CD14-positive monocyte (primary cell): Measurements from ENCODE around the gene CABP2. TPM values are rescaled to one million over a fixed set of nuclear protein-coding genes. Genes with fewer than 3 reads are reported as not detected.

Experiments
- DNase-seq, 3 donors: peaks; one replicate each; pipeline ENCODE4 v3.0.0-alpha.2; 2011 to 2022
- H2AFZ ChIP-seq: 2 replicates; pipeline ENCODE4 v1.6.0; 2012; ENCODE audit warnings: mild to moderate bottlenecking, low read depth, low read length, inconsistent platforms; ENCODE audit not compliant: insufficient read depth, poor library complexity, severe bottlenecking
- H3K27ac ChIP-seq, 2 donors: 1 replicate in 1 of 2; 2 replicates in 1 of 2; pipeline ENCODE4 v1.5.1; 2012 to 2013; ENCODE audit warnings: low read length in 2 of 2, control low read depth in 1 of 2, inconsistent platforms in 1 of 2, low read depth in 1 of 2, mild to moderate bottlenecking in 1 of 2
- H3K27me3 ChIP-seq, 2 donors: one replicate each; pipeline versions ENCODE4 v1.6.0 to v1.6.1; 2011 to 2013; ENCODE audit warnings: low read length in 2 of 2; ENCODE audit not compliant: control insufficient read depth in 2 of 2, insufficient read depth in 2 of 2
- H3K36me3 ChIP-seq, 2 donors: replicated peaks in 1 of 2; 1 replicate in 1 of 2; 2 replicates in 1 of 2; pipeline versions ENCODE4 v1.5.1 to v1.6.1; 2012 to 2013; ENCODE audit warnings: low read length in 2 of 2, control low read depth in 1 of 2, inconsistent platforms in 1 of 2, mild to moderate bottlenecking in 1 of 2; ENCODE audit not compliant: insufficient read depth in 2 of 2, control insufficient read depth in 1 of 2
- H3K4me1 ChIP-seq, 2 donors: 1 replicate in 1 of 2; 2 replicates in 1 of 2; pipeline versions ENCODE4 v1.5.1 to v1.6.1; 2012 to 2013; ENCODE audit warnings: low read length in 2 of 2, control low read depth in 1 of 2, inconsistent platforms in 1 of 2, mild to moderate bottlenecking in 1 of 2, moderate library complexity in 1 of 2; ENCODE audit not compliant: insufficient read depth in 2 of 2, control insufficient read depth in 1 of 2
- H3K4me2 ChIP-seq: replicated peaks from 2 replicates; pipeline ENCODE3; 2012; ENCODE audit warnings: low read length, moderate library complexity, mild to moderate bottlenecking; ENCODE audit not compliant: poor library complexity, severe bottlenecking; ENCODE audit errors: extremely low read depth
- H3K4me3 ChIP-seq, 3 experiments: fragments of 200-600 bp in 1 of 3; sonication (generic) in 1 of 3; replicated peaks in 1 of 3; 1 replicate in 2 of 3; 2 replicates in 1 of 3; pipeline ENCODE4 v1.5.1; 2011 to 2013; ENCODE audit warnings: low read length in 3 of 3, mild to moderate bottlenecking in 3 of 3, control low read depth in 2 of 3, low read depth in 2 of 3, inconsistent platforms in 1 of 3, moderate library complexity in 1 of 3
- H3K79me2 ChIP-seq: 2 replicates; pipeline ENCODE4 v1.6.0; 2012; ENCODE audit warnings: mild to moderate bottlenecking, control low read depth, inconsistent platforms, low read length, moderate library complexity; ENCODE audit not compliant: insufficient read depth
- H3K9ac ChIP-seq: 2 replicates; pipeline ENCODE4 v1.6.0; 2017; ENCODE audit warnings: low read length, mild to moderate bottlenecking; ENCODE audit not compliant: insufficient read depth, poor library complexity, severe bottlenecking
- H3K9me3 ChIP-seq, 2 donors: replicated peaks in 1 of 2; 1 replicate in 1 of 2; 2 replicates in 1 of 2; pipeline versions ENCODE4 v1.5.1 to v1.6.1; 2012 to 2013; ENCODE audit warnings: low read length in 2 of 2, control low read depth in 1 of 2; ENCODE audit not compliant: control insufficient read depth in 1 of 2, insufficient read depth in 1 of 2
- H4K20me1 ChIP-seq: 2 replicates; pipeline ENCODE4 v1.6.0; 2012; ENCODE audit warnings: mild to moderate bottlenecking, low read length, control low read depth, moderate library complexity; ENCODE audit not compliant: insufficient read depth
- H3K27ac Mint-ChIP-seq, 7 donors: one replicate each; pipeline ENCODE4 v1.8.0; 2020; ENCODE audit warnings: mild to moderate bottlenecking in 7 of 7, mixed read lengths in 7 of 7, moderate library complexity in 6 of 7, inconsistent platforms in 2 of 7
- H3K27me3 Mint-ChIP-seq, 3 donors: one replicate each; pipeline ENCODE4 v1.8.0; 2021 to 2022; ENCODE audit warnings: low read depth in 3 of 3, mild to moderate bottlenecking in 3 of 3, mixed read lengths in 3 of 3, moderate library complexity in 3 of 3, inconsistent platforms in 1 of 3
- H3K36me3 Mint-ChIP-seq, 2 donors: one replicate each; pipeline ENCODE4 v1.8.0; 2020; ENCODE audit warnings: mixed read lengths in 2 of 2, inconsistent platforms in 1 of 2, mild to moderate bottlenecking in 1 of 2
- H3K4me1 Mint-ChIP-seq: one replicate; pipeline ENCODE4 v1.8.0; 2020; ENCODE audit warnings: mild to moderate bottlenecking, mixed read lengths
- H3K4me3 Mint-ChIP-seq, 2 donors: one replicate each; pipeline ENCODE4 v1.8.0; 2020; ENCODE audit warnings: mild to moderate bottlenecking in 2 of 2, mixed read lengths in 2 of 2, moderate library complexity in 1 of 2
- H3K9me3 Mint-ChIP-seq, 7 donors: one replicate each; pipeline ENCODE4 v1.8.0; 2020 to 2022; ENCODE audit warnings: mixed read lengths in 7 of 7, mild to moderate bottlenecking in 6 of 7, moderate library complexity in 6 of 7, inconsistent platforms in 2 of 7
- WGBS: methylation state at CpG from one replicate; pipeline ENCODE4 v1.1.5; 2013; ENCODE audit warnings: missing lambda C conversion rate; ENCODE audit not compliant: insufficient coverage; 5-methylcytosine and 5-hydroxymethylcytosine counted together
- intact Hi-C, 2 donors: fragments of 100-400 bp; cut with micrococcal nuclease; formaldehyde crosslinking; loops; one replicate each; pipeline versions ENCODE4 v1.15.0 to v1.15.1; 2023
- polyA plus RNA-seq, 3 donors: library from polyadenylated mRNA; depleted of rRNA in 1 of 3; unstranded in 2 of 3; stranded (reverse) in 1 of 3; fragments of 300-500 nt in 2 of 3; fragments of >200 nt in 1 of 3; fragmentation: Illumina TruSeq in 2 of 3; gene quantifications; 1 replicate in 2 of 3; 2 replicates in 1 of 3; pipeline ENCODE4 v1.2.3, GENCODE V29; 2012 to 2021
- TF ChIP-seq, protein P1 (sequence below): fragments of 200-600 bp; IDR thresholded peaks from one replicate; pipeline ENCODE4 v1.8.0; 2022; ENCODE audit warnings: antibody characterized with exemption, mild to moderate bottlenecking

CABP2 gene
- polyA plus RNA-seq, 3 donors = not detected

DNA sequence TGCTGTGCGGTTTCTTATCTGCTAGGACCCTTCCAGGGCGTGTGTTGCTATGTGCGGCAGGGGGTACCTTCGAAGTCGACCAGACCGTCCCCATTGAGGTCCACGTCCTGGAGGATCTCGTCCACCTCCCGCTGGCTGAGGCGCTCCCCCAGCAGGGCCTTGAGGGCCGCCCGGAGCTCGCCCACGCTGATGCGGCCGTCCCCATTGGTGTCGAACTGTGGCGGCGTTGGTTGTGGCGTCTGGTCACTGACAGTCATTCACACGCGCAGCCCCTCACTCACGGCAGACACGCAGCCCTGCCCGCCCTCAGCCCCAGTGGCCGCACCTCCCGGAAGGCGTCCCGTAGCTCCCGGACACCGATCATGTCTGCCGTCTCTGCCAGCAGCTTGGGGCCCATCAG is 3.5 kb downstream of the CABP2 start:
- no peak overlapping the region for H2AFZ ChIP-seq
- no peak overlapping the region for H3K27ac ChIP-seq
- Mint-ChIP-seq H3K27me3 (peaks cover 0 to 12% (median 9%) of the 10 kb centered on the region in 3 donors), H3K36me3 (no peaks in the 10 kb centered on the region), H3K4me3 (no peak overlapping the region), H3K9me3 (peaks cover 0 to 3% (median 0%) of the 10 kb centered on the region in 7 donors), H3K4me1 (peaks cover 3% of the 10 kb centered on the region), H3K27ac (peak overlapping the region in 1 of 7 donors; percentile 81)
- WGBS = 93% methylated on average over 32 of the region's 32 CpGs
- H3K36me3 ChIP-seq = no peaks in the 10 kb centered on the region
- H4K20me1 ChIP-seq = no peaks in the 10 kb centered on the region
- no peaks in the 10 kb centered on the region for H3K27me3 ChIP-seq
- no peak overlapping the region for H3K4me2 ChIP-seq
- no peak for DNase-seq
- intact Hi-C loops = no loop called here
- H3K79me2 ChIP-seq = no peaks in the 10 kb centered on the region
- no peaks in the 10 kb centered on the region for H3K9me3 ChIP-seq
- TF ChIP-seq, protein P1, sequence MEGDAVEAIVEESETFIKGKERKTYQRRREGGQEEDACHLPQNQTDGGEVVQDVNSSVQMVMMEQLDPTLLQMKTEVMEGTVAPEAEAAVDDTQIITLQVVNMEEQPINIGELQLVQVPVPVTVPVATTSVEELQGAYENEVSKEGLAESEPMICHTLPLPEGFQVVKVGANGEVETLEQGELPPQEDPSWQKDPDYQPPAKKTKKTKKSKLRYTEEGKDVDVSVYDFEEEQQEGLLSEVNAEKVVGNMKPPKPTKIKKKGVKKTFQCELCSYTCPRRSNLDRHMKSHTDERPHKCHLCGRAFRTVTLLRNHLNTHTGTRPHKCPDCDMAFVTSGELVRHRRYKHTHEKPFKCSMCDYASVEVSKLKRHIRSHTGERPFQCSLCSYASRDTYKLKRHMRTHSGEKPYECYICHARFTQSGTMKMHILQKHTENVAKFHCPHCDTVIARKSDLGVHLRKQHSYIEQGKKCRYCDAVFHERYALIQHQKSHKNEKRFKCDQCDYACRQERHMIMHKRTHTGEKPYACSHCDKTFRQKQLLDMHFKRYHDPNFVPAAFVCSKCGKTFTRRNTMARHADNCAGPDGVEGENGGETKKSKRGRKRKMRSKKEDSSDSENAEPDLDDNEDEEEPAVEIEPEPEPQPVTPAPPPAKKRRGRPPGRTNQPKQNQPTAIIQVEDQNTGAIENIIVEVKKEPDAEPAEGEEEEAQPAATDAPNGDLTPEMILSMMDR = no peak
- H3K9ac ChIP-seq = no peak overlapping the region
- H3K4me1 ChIP-seq = no peaks in the 10 kb centered on the region
- no peak overlapping the region for H3K4me3 ChIP-seq

- no peak overlapping the region for H3K4me3 Mint-ChIP-seq
- H3K79me2 ChIP-seq = no peaks in the 10 kb centered on the region
- H3K4me1 Mint-ChIP-seq = peaks cover 3% of the 10 kb centered on the region
- H3K4me1 ChIP-seq = no peaks in the 10 kb centered on the region
- TF ChIP-seq, protein P1 = no peak
- H3K36me3 Mint-ChIP-seq = no peaks in the 10 kb centered on the region
- H3K9me3 Mint-ChIP-seq = peaks cover 0 to 3% (median 0%) of the 10 kb centered on the region in 7 donors
- WGBS = 97% methylated on average over 3 of the region's 10 CpGs
- H4K20me1 ChIP-seq = no peaks in the 10 kb centered on the region
- no peak overlapping the region for H3K27ac ChIP-seq
- H3K4me2 ChIP-seq = no peak overlapping the region
- H3K9ac ChIP-seq = no peak overlapping the region
- no peaks in the 10 kb centered on the region for H3K9me3 ChIP-seq
- no peak overlapping the region for H3K27ac Mint-ChIP-seq
- peaks cover 0 to 2% of the 10 kb centered on the region in 2 donors for H3K27me3 ChIP-seq
- DNase-seq = no peak
- H3K4me3 ChIP-seq = no peak overlapping the region
- no peak overlapping the region for H2AFZ ChIP-seq
- intact Hi-C loops = no loop called here
- peaks cover 0 to 20% (median 14%) of the 10 kb centered on the region in 3 donors for H3K27me3 Mint-ChIP-seq
- H3K36me3 ChIP-seq = no peaks in the 10 kb centered on the region
These were observed 5.3 kb downstream of the CABP2 start for GRCh38 chr11:67517784-67518552.
